Stimulated activated CD4-positive, alpha-beta T cell treated with anti-CD3 and anti-CD28 coated beads, Interleukin-1b, Interleukin-23, amount 100 ng/mL, for 4 hours (primary cell): ENCODE results near the gene DOCK11.
"Not testable (repeated sequence)": the region's sequence is repeated elsewhere in the genome, so short reads cannot be mapped to it uniquely, and the experiment has no call there.

Source experiments
- DNase-seq, 2 donors: peaks; one replicate each; pipeline ENCODE4 v3.0.0-alpha.2; 2020; ENCODE audit warnings: low read depth in 2 of 2

The DOCK11 gene

GRCh38 chrX:118694638-118695037 lies 199.0 kb downstream of the DOCK11 start:
- DNase-seq: no peak

GRCh38 chrX:118698516-118699170 lies 203.0 kb downstream of the DOCK11 start:
- no peak for DNase-seq

GRCh38 chrX:118702741-118703140 lies 207.1 kb downstream of the DOCK11 start:
- no peak for DNase-seq

- DNase-seq: no peak
Measured at GRCh38 chrX:118706681-118707080, 211.1 kb downstream of the DOCK11 start.

- no peak for DNase-seq
Measured at GRCh38 chrX:118714521-118714920, 218.9 kb downstream of the DOCK11 start.

GRCh38 chrX:118715917-118716316 lies 220.3 kb downstream of the DOCK11 start:
- DNase-seq: not testable (repeated sequence)

GRCh38 chrX:118716833-118717232 lies 221.2 kb downstream of the DOCK11 start:
- DNase-seq: not testable (repeated sequence)

- no peak for DNase-seq
Measured at GRCh38 chrX:118717678-118718391, 222.2 kb downstream of the DOCK11 start.

- DNase-seq: no peak
Measured at GRCh38 chrX:118718737-118719136, 223.1 kb downstream of the DOCK11 start.

- DNase-seq: no peak
Measured at GRCh38 chrX:118720058-118720707, 224.6 kb downstream of the DOCK11 start.

- DNase-seq: no peak
Measured at GRCh38 chrX:118723376-118723775, 227.8 kb downstream of the DOCK11 start.

- no peak for DNase-seq
Measured at GRCh38 chrX:118724365-118724764, 228.8 kb downstream of the DOCK11 start.

- no peak for DNase-seq
Measured at GRCh38 chrX:118724775-118725174, 229.2 kb downstream of the DOCK11 start.

GRCh38 chrX:118726396-118726795 lies 230.8 kb downstream of the DOCK11 start:
- no peak for DNase-seq

- DNase-seq: peak in 1 of 2 donors; percentile 1
Measured at GRCh38 chrX:118726887-118727685, 231.5 kb downstream of the DOCK11 start, which contains the start of gene IL13RA1. IL13RA1 (plus strand) TSS chrX:118727606; CDS start chrX:118727639, 33 bp downstream.

- DNase-seq: no peak
Measured at GRCh38 chrX:118727686-118728339, 232.2 kb downstream of the DOCK11 start.

GRCh38 chrX:118729042-118729652 lies 233.5 kb downstream of the DOCK11 start:
- no peak for DNase-seq

GRCh38 chrX:118730500-118731247 lies 235.1 kb downstream of the DOCK11 start:
- DNase-seq: no peak

- not testable (repeated sequence) for DNase-seq
Measured at GRCh38 chrX:118732551-118732950, 236.9 kb downstream of the DOCK11 start.

- DNase-seq: no peak
Measured at GRCh38 chrX:118734909-118735308, 239.3 kb downstream of the DOCK11 start.
